Activated T-cell treated with anti-CD3 and anti-CD28 coated beads, Interleukin-2, amount 50 U/mL, for 4 hours (primary cell): Measurements from ENCODE around the gene ELF1. TPM values are rescaled to one million over a fixed set of nuclear protein-coding genes. Genes with fewer than 3 reads are reported as not detected.

Experiments
- ATAC-seq, 2 donors: fragments of 200-7000 bp; cut with Tn5 transposase; one replicate each; pipeline ENCODE4 v1.10.0; 2021
- DNase-seq: peaks from one replicate; pipeline ENCODE4 v3.0.0-alpha.2; 2020
- H3K27me3 Mint-ChIP-seq: one replicate; pipeline ENCODE4 v1.8.0; 2021; ENCODE audit warnings: low read depth, mixed read lengths
- H3K36me3 Mint-ChIP-seq: one replicate; pipeline ENCODE4 v1.8.0; 2022; ENCODE audit warnings: mixed read lengths; ENCODE audit not compliant: insufficient read depth
- H3K4me1 Mint-ChIP-seq: one replicate; pipeline ENCODE4 v1.8.0; 2021; ENCODE audit warnings: low read depth, mixed read lengths
- H3K4me3 Mint-ChIP-seq: one replicate; pipeline ENCODE4 v1.8.0; 2021; ENCODE audit warnings: mild to moderate bottlenecking, moderate library complexity, mixed read lengths
- H3K9me3 Mint-ChIP-seq: one replicate; pipeline ENCODE4 v1.8.0; 2021; ENCODE audit warnings: mixed read lengths
- total RNA-seq, 3 donors: library from RNA; stranded (reverse); gene quantifications; one replicate each; pipeline ENCODE4 v1.2.1, GENCODE V29; 2021

The ELF1 gene
- total RNA-seq, 3 donors from 2014 or later = 49.0 to 56.6 (median 55.9) TPM

- no peak overlapping the region for H3K4me3 Mint-ChIP-seq
- H3K9me3 Mint-ChIP-seq = no peaks in the 10 kb centered on the region
- peaks cover 18% of the 10 kb centered on the region for H3K4me1 Mint-ChIP-seq
- H3K27me3 Mint-ChIP-seq = no peaks in the 10 kb centered on the region
- H3K36me3 Mint-ChIP-seq = peaks cover 10% of the 10 kb centered on the region
- no peak for DNase-seq
- no peak for ATAC-seq
These were observed 7.7 kb upstream of the ELF1 start for GRCh38 chr13:41026788-41027187.

GRCh38 chr13:41025518-41025917, 6.4 kb upstream of the ELF1 start:
- Mint-ChIP-seq H3K4me1 (peaks cover 21% of the 10 kb centered on the region), H3K27me3 (no peaks in the 10 kb centered on the region), H3K9me3 (no peaks in the 10 kb centered on the region), H3K4me3 (no peak overlapping the region), H3K36me3 (peaks cover 10% of the 10 kb centered on the region)
- DNase-seq = no peak
- no peak for ATAC-seq

GRCh38 chr13:41019578-41020347, 647 bp upstream of the ELF1 start:
- Mint-ChIP-seq H3K4me3 (no peak overlapping the region), H3K27me3 (no peaks in the 10 kb centered on the region), H3K36me3 (peaks cover 4% of the 10 kb centered on the region), H3K9me3 (no peaks in the 10 kb centered on the region), H3K4me1 (peaks cover 38% of the 10 kb centered on the region)
- ATAC-seq = no peak
- no peak for DNase-seq

GRCh38 chr13:41018602-41018948, 541 bp downstream of the ELF1 start:
- Mint-ChIP-seq H3K27me3 (no peaks in the 10 kb centered on the region), H3K36me3 (peaks cover 8% of the 10 kb centered on the region), H3K4me1 (peaks cover 43% of the 10 kb centered on the region), H3K4me3 (peak overlapping the region; percentile 94), H3K9me3 (no peaks in the 10 kb centered on the region)
- DNase-seq (no peak), ATAC-seq (no peak)

- ATAC-seq (peak; percentile 36 to 42), DNase-seq (no peak)
- Mint-ChIP-seq H3K9me3 (no peaks in the 10 kb centered on the region), H3K4me1 (peaks cover 47% of the 10 kb centered on the region), H3K27me3 (no peaks in the 10 kb centered on the region), H3K36me3 (peaks cover 12% of the 10 kb centered on the region), H3K4me3 (peak overlapping the region; percentile 94)
These were observed 1.1 kb downstream of the ELF1 start for GRCh38 chr13:41017817-41018601.

- Mint-ChIP-seq H3K9me3 (no peaks in the 10 kb centered on the region), H3K4me1 (peaks cover 51% of the 10 kb centered on the region), H3K4me3 (peak overlapping the region; percentile 94), H3K36me3 (peaks cover 13% of the 10 kb centered on the region), H3K27me3 (no peaks in the 10 kb centered on the region)
- peak in 1 of 2 donors; percentile 31 for ATAC-seq
- no peak for DNase-seq
These were observed 2.0 kb downstream of the ELF1 start for GRCh38 chr13:41017159-41017558.

- no peak for ATAC-seq
These were observed 3.2 kb downstream of the ELF1 start for GRCh38 chr13:41015920-41016319.

GRCh38 chr13:41013835-41014234, 5.3 kb downstream of the ELF1 start:
- DNase-seq = no peak
- ATAC-seq = peak; percentile 67 to 68
- Mint-ChIP-seq H3K4me1 (peaks cover 54% of the 10 kb centered on the region), H3K27me3 (no peaks in the 10 kb centered on the region), H3K4me3 (peak overlapping the region; percentile 84), H3K9me3 (no peaks in the 10 kb centered on the region), H3K36me3 (peaks cover 19% of the 10 kb centered on the region)

More at GRCh38 chr13:41015920-41016319, 3.2 kb downstream of the ELF1 start:
- H3K4me3 Mint-ChIP-seq = peak overlapping the region; percentile 84
- H3K36me3 Mint-ChIP-seq = peaks cover 19% of the 10 kb centered on the region
- H3K9me3 Mint-ChIP-seq = no peaks in the 10 kb centered on the region
- DNase-seq = no peak
- no peaks in the 10 kb centered on the region for H3K27me3 Mint-ChIP-seq
- peaks cover 54% of the 10 kb centered on the region for H3K4me1 Mint-ChIP-seq

GRCh38 chr13:41012536-41012935, 6.6 kb downstream of the ELF1 start:
- Mint-ChIP-seq H3K4me1 (peaks cover 67% of the 10 kb centered on the region), H3K36me3 (peaks cover 21% of the 10 kb centered on the region), H3K9me3 (no peaks in the 10 kb centered on the region), H3K4me3 (no peak overlapping the region), H3K27me3 (no peaks in the 10 kb centered on the region)
- DNase-seq (no peak), ATAC-seq (no peak)

- ATAC-seq (no peak), DNase-seq (no peak)
- H3K27me3 Mint-ChIP-seq = no peaks in the 10 kb centered on the region
These were observed 7.6 kb downstream of the ELF1 start for GRCh38 chr13:41011382-41011956.

GRCh38 chr13:41008349-41008980, 10.7 kb downstream of the ELF1 start:
- ATAC-seq (peak; percentile 78 to 81), DNase-seq (no peak)
- Mint-ChIP-seq H3K4me1 (peaks cover 71% of the 10 kb centered on the region), H3K9me3 (no peaks in the 10 kb centered on the region), H3K4me3 (peak overlapping the region; percentile 16), H3K27me3 (no peaks in the 10 kb centered on the region), H3K36me3 (peaks cover 15% of the 10 kb centered on the region)

More at GRCh38 chr13:41011382-41011956, 7.6 kb downstream of the ELF1 start:
- no peaks in the 10 kb centered on the region for H3K9me3 Mint-ChIP-seq
- H3K4me1 Mint-ChIP-seq = peaks cover 69% of the 10 kb centered on the region
- no peak overlapping the region for H3K4me3 Mint-ChIP-seq
- H3K36me3 Mint-ChIP-seq = peaks cover 19% of the 10 kb centered on the region

GRCh38 chr13:41007744-41008128, 11.4 kb downstream of the ELF1 start:
- Mint-ChIP-seq H3K27me3 (no peaks in the 10 kb centered on the region), H3K4me1 (peaks cover 69% of the 10 kb centered on the region), H3K36me3 (peaks cover 11% of the 10 kb centered on the region), H3K4me3 (peak overlapping the region; percentile 51), H3K9me3 (no peaks in the 10 kb centered on the region)
- no peak for DNase-seq
- ATAC-seq = no peak

- no peaks in the 10 kb centered on the region for H3K27me3 Mint-ChIP-seq
- H3K36me3 Mint-ChIP-seq = peaks cover 9% of the 10 kb centered on the region
- DNase-seq (no peak), ATAC-seq (no peak)
- H3K9me3 Mint-ChIP-seq = no peaks in the 10 kb centered on the region
- peaks cover 67% of the 10 kb centered on the region for H3K4me1 Mint-ChIP-seq
- peak overlapping the region; percentile 51 for H3K4me3 Mint-ChIP-seq
These were observed 12.0 kb downstream of the ELF1 start for GRCh38 chr13:41006978-41007743.

GRCh38 chr13:41006306-41006705, 12.8 kb downstream of the ELF1 start:
- ATAC-seq = no peak
- Mint-ChIP-seq H3K36me3 (peaks cover 4% of the 10 kb centered on the region), H3K9me3 (no peaks in the 10 kb centered on the region), H3K4me1 (peaks cover 67% of the 10 kb centered on the region), H3K4me3 (peak overlapping the region; percentile 39), H3K27me3 (no peaks in the 10 kb centered on the region)
- no peak for DNase-seq
